Stimulated activated effector memory CD8-positive, alpha-beta T cell treated with anti-CD3 and anti-CD28 coated beads, Interleukin-12 subunit alpha, Interleukin-12 subunit beta, amount 100 ng/mL, for 72 hours (primary cell): ENCODE measurements around the gene RIN3.

Source experiments
- ATAC-seq: fragments of 150-1000 bp; cut with Tn5 transposase; 2 replicates; pipeline ENCODE4 v1.10.0; 2021
- DNase-seq, 2 donors: peaks; one replicate each; pipeline ENCODE4 v3.0.0; 2021 to 2022; ENCODE audit warnings: low spot score in 2 of 2
- H3K27ac Mint-ChIP-seq: one replicate; pipeline ENCODE4 v1.8.0; 2022; ENCODE audit warnings: mild to moderate bottlenecking, mixed read lengths
- H3K36me3 Mint-ChIP-seq: one replicate; pipeline ENCODE4 v1.8.0; 2022; ENCODE audit warnings: mild to moderate bottlenecking, mixed read lengths
- H3K4me1 Mint-ChIP-seq: one replicate; pipeline ENCODE4 v1.8.0; 2022; ENCODE audit warnings: mixed read lengths
- H3K4me3 Mint-ChIP-seq: one replicate; pipeline ENCODE4 v1.8.0; 2022; ENCODE audit warnings: mild to moderate bottlenecking, mixed read lengths
- H3K9me3 Mint-ChIP-seq: one replicate; pipeline ENCODE4 v1.8.0; 2022; ENCODE audit warnings: mixed read lengths

The RIN3 gene

DNA sequence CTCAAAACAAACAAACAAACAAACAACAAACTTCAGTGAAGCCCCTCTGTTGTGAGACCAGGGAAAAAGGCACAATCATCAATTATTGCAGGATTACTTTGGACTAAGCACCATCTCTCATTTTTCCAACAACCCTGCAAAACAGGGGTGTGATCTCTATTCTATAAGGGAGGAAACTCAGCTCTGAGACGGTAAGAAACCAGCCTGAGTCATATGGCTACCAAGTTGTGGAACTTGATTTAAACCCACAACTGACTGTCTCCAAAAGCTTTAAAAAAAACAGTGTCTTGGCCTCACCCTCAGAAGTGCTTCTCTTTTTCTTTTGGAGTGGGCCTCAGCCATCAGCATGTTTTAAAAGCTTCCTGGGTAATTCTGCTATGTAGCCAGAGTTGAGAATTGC, 49.8 kb downstream of the RIN3 start:
- peak overlapping the region; percentile 17 for H3K4me3 Mint-ChIP-seq
- H3K27ac Mint-ChIP-seq: peak overlapping the region; percentile 32
- H3K36me3 Mint-ChIP-seq: peaks cover 87% of the 10 kb centered on the region
- ATAC-seq (peak; percentile 94), DNase-seq (no peak)
- H3K9me3 Mint-ChIP-seq: no peaks in the 10 kb centered on the region
- peaks cover 67% of the 10 kb centered on the region for H3K4me1 Mint-ChIP-seq

DNA sequence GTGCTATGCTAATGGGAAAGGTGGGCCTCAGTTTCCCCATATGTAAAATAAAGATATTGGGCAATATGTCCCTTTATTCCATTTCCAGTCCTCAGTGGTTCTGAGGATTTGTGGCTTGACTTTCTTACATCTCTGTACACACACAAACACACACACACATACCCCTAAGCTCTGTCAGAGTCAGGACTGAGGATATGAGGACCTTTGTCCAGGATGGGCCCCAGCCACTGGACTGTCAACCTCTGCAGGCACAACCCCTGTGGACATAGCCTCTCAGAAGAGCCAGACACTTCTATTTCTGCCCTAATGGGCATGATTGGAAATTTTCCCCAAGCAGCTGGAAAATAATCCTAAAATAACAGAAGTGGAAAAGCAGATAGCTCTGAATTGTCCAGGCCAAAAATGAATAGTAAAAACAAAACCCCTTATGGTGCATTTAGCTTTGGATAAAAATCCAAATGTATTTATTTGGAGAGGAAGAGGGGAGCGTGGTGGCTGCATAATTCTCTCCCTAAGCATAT, 50.2 kb downstream of the RIN3 start:
- peaks cover 82% of the 10 kb centered on the region for H3K36me3 Mint-ChIP-seq
- no peak for ATAC-seq
- peaks cover 67% of the 10 kb centered on the region for H3K4me1 Mint-ChIP-seq

DNA sequence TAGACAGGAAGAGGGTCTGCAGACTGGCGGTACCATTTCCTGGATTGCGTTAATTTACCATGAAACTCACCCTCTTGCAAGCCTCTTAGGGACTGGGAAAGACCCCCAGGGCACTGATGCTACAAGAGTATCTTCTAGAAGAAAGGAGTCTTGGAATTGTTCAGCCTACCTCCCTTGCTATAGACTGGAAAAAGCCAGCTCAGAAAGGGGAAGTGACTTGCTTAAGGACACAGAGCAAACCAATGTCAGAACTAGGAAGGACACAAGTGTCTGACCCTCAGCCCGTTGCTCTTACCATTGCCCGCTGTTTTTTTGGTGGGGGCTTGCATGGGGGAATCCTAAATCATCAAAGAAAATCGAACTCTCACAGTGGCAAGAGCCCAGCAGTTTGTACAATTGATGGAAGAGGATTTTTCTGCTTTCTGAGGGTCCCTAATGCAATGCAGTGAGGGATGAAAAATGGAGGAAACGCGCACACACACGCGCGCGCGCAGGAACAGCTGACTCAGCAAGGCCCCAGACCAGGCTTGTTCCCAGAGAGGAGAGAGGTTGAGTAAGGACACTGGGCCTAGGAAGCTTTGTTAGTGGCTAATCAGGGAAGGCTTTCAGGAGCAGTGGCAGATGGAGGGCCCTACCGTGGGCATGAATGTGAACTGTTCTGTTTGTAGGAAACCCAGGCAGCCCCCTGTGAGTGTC, 50.9 kb downstream of the RIN3 start:
- DNase-seq (no peak), ATAC-seq (no peak)
- Mint-ChIP-seq H3K4me3 (no peak overlapping the region), H3K27ac (peak overlapping the region; percentile 81), H3K9me3 (no peaks in the 10 kb centered on the region), H3K4me1 (peaks cover 68% of the 10 kb centered on the region), H3K36me3 (peaks cover 75% of the 10 kb centered on the region)

More for the DNA sequence above, 50.2 kb downstream of the RIN3 start:
- Mint-ChIP-seq H3K27ac (peak overlapping the region; percentile 32), H3K4me3 (peak overlapping the region; percentile 17), H3K9me3 (no peaks in the 10 kb centered on the region)
- DNase-seq: no peak

DNA sequence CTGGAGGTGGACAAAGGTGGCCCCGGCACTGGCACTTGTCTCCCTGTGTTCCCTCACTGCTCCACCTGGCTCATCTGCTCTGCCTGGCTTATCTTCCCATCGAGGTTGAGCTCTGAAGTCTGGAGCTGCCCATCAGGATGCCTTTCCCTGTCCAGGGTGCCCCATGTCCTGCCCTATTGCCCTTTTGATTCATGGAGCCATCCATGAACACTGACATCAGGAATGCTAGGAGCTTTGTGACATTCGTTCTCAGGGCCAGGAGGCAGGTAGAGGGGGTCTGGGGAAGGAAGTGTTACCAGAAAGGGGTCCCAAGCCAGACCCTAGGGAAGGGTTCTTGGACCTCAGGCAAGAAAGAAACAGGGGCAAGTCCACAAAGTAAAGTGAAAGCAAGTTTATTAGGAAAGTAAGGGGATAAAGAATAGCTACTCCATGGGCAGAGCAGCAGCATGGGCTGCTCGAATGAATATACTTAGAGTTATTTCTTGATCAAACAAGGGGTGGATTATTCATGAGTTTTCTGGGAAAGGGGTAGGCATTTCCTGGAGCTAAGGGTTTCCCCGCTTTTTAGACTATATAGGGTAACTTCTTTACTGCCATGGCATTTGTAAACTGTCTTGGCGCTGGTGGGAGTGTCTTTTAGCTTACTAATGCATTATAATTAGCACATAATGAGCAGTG, 51.6 kb downstream of the RIN3 start:
- Mint-ChIP-seq H3K4me1 (peaks cover 68% of the 10 kb centered on the region), H3K36me3 (peaks cover 71% of the 10 kb centered on the region), H3K9me3 (no peaks in the 10 kb centered on the region), H3K4me3 (no peak overlapping the region), H3K27ac (no peak overlapping the region)
- ATAC-seq (no peak), DNase-seq (no peak)

DNA sequence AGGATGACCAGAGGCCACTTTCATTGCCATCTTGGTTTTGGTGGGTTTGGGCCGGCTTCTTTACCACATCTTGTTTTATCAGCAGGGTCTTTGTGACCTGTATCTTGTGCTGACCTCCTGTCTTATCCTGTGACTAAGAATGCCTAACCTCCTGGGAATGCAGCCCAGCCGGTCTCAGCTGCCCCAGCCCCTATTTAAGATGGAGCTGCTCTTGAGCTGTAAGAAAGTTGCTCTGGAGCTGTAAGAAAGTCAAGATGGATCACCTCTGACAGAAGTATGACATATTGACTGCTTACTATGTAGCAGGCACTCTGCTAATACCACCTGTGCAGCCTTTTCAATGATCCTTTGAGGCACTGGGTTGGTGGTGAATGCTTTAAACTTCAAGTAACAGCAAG, 52.1 kb downstream of the RIN3 start:
- no peak overlapping the region for H3K27ac Mint-ChIP-seq
- no peaks in the 10 kb centered on the region for H3K9me3 Mint-ChIP-seq
- H3K36me3 Mint-ChIP-seq: peaks cover 71% of the 10 kb centered on the region
- peaks cover 68% of the 10 kb centered on the region for H3K4me1 Mint-ChIP-seq
- H3K4me3 Mint-ChIP-seq: no peak overlapping the region
- DNase-seq: no peak
- ATAC-seq: no peak

DNA sequence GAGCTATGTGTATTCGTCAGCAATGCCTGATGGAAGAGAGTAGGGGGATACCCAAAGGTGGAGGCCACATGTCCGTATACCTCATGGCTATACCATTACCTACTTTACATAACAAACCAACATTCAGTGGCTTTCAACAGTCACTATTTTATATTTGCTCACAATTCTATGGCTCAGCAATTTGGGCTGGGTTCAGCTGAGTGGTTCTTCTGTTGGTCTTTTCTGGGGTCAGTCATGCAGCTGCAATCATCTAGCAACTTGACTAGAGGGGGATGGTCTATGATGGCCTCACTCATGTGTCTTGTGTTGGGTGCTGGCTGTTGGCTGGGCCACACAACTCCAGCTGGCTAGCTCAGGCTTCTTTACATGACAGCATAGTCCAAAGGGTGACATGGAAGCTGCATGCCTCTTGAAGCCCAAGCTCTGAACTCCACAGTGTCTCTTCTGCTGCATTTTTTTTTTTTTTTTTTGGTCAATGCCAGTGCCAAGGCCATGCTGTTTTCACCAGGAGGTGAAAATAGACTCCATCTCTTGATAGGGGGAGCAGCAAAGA, 53.7 kb downstream of the RIN3 start:
- peaks cover 73% of the 10 kb centered on the region for H3K4me1 Mint-ChIP-seq
- no peak for ATAC-seq
- H3K9me3 Mint-ChIP-seq: no peaks in the 10 kb centered on the region
- H3K27ac Mint-ChIP-seq: peak overlapping the region; percentile 91
- no peak overlapping the region for H3K4me3 Mint-ChIP-seq
- DNase-seq: no peak
- peaks cover 67% of the 10 kb centered on the region for H3K36me3 Mint-ChIP-seq

DNA sequence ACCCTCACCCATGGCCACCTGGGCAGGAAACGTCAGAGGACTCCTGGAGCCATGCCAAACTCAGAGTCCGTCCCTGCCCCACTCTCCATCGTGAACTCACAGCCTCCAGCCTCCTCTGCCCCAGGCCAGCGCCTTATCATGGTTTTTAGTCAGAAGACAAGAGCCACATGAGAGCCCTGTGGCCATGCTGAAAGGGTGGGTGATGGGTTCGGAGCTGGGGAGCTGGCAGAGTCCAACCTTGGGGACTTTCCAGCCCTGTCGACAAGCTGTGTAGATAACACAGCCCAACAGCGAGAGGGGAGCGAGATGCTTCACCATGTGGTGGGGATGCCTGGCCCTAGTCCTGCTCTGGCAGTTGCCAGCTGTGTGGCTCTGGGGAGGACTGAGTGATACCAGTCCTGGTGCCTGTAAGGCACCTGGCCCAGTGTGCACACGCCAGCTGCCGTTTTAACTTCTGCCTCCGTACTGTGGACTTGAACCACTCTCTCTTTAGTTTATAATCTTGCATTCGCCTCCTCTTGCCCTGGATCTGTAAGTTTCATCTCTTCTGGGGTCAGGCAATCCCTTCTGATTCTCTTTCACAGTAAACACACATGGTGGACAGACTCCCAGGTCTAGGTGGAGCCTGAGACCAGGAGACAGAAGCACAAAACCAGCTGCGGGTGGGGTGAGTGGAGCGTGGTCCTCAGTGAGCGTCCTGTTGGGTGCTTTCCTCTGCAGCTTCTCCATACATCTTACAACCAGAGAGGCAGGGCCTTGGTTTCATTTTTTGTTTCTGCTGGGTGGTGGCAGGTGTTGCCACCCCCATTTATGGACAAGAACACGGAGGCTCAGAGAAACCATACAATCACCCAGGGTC, 55.3 kb downstream of the RIN3 start:
- Mint-ChIP-seq H3K9me3 (no peaks in the 10 kb centered on the region), H3K4me1 (peaks cover 69% of the 10 kb centered on the region), H3K4me3 (peak overlapping the region; percentile 63), H3K36me3 (peaks cover 62% of the 10 kb centered on the region), H3K27ac (peak overlapping the region; percentile 91)
- DNase-seq: peak in 1 of 2 donors; percentile 80
- peak; percentile 95 for ATAC-seq

DNA sequence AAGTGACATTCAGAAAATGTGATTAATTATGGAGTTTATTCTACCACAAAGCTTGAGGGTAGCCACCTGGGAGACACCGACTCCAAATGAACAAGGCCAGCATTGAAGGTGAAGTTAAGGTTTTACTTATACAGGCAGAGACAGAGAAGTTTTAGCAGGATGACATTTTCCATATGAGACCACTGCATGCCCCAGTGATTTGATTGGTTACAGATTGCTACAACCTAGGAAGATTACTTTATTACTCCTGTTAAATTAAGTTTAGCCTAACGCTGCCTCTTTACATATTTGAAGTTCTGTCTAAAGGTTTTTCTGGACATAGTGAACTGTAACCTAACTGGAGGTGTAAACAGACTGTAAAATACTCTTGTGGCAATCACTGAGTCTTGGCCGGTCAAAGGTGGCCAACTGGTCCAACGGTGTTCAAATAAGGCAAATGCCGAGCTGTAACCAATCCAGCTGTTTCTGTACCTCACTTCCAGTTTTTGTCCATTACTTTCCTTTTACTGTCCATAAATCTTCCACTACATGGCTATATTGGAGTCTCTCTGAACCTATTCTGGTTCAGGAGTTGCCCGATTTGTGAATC, 57.2 kb downstream of the RIN3 start:
- DNase-seq (no peak), ATAC-seq (no peak)
- H3K27ac Mint-ChIP-seq: peak overlapping the region; percentile 91
- peaks cover 61% of the 10 kb centered on the region for H3K4me1 Mint-ChIP-seq
- no peak overlapping the region for H3K4me3 Mint-ChIP-seq
- peaks cover 46% of the 10 kb centered on the region for H3K36me3 Mint-ChIP-seq
- no peaks in the 10 kb centered on the region for H3K9me3 Mint-ChIP-seq

DNA sequence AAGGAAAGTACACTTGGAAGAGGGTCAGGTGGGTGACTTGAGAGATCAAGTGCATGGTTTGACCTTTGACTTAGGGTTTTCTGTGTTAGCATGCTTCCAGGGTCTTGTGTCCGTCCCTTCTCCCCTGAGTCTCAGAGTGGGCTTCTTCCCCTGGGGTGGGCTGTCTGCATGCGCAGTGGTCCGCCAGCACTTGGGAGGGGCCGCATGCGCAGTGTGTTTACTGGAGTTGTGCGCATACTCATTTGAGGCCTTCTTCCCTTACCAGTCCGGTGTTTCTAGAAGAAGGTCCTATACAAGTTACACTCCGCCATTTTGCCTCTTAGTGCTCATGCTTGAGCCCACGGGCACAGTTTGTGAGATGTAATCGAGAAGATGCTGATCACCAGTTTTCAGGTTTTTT, 58.5 kb downstream of the RIN3 start:
- Mint-ChIP-seq H3K36me3 (peaks cover 34% of the 10 kb centered on the region), H3K9me3 (no peaks in the 10 kb centered on the region), H3K4me1 (peaks cover 74% of the 10 kb centered on the region), H3K4me3 (no peak overlapping the region), H3K27ac (peak overlapping the region; percentile 91)
- DNase-seq: no peak
- ATAC-seq: no peak

DNA sequence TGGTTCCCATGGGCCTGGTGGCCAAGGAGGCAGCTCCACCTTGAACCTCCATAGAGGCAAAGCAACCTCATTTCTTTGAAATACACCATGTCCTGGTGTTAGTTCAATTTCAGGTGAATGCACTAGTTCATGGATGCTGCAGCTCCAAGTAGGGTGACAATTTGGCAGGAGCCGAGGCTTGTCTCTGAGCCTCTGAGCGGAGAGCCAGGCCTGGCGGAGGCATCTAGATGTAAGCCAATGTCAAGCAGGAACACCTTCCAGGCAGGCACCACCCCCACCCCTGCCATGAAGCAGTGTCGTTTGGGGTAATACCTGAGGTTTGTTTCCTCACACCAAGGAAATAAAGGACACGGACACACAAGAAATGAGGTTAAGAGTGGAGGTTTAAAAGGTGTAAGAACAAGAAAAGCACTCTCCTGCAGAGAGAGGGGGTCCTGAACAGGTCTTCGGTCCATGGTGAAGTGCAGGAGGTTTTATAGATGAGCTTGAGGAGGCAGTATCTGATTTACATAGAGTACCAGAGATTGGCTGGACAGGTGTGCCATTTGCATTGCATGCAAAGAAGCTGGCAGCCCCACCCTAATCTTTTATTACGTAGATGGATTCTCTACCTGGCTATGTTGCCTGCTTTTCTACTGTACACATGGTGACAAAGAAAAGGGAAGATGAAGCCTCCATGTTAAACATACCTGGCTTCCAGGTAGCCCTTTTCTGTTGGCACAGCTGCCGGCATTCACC, 60.3 kb downstream of the RIN3 start:
- DNase-seq (no peak), ATAC-seq (no peak)
- Mint-ChIP-seq H3K27ac (no peak overlapping the region), H3K9me3 (no peaks in the 10 kb centered on the region), H3K4me3 (no peak overlapping the region), H3K36me3 (peaks cover 44% of the 10 kb centered on the region), H3K4me1 (peaks cover 81% of the 10 kb centered on the region)

DNA sequence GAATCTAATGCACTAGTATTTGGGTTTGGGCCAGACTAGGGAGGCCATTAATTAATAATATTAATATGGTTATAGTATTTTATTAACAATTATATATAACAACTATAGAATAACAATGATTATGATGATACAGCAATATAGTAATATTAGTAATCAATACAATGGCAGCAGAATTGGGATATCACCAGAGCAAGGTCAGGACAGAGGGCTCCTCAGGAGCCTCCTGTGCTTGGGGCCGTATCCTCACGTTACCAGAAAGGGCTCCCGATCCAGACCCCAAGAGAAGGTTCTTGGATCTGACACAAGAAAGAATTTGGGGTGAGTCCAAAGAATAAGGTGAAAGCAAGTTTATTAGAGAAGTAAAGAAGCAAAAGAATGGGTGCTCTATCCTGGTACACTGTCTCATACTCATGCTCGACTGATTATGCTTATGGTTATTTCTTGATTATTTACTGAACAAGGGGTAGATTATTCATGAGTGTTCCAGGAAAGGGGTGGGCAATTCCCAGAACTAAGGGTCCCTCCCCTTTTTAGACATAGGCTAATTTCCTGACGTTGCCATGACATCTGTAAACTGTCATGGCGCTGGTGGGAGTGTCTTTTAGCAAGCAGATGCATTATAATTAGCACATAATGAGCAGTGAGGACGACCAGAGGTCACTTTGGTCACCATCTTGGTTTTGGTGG, 61.6 kb downstream of the RIN3 start:
- Mint-ChIP-seq H3K36me3 (peaks cover 55% of the 10 kb centered on the region), H3K9me3 (no peaks in the 10 kb centered on the region), H3K27ac (peak overlapping the region; percentile 3), H3K4me1 (peaks cover 80% of the 10 kb centered on the region), H3K4me3 (no peak overlapping the region)
- ATAC-seq (no peak), DNase-seq (no peak)

DNA sequence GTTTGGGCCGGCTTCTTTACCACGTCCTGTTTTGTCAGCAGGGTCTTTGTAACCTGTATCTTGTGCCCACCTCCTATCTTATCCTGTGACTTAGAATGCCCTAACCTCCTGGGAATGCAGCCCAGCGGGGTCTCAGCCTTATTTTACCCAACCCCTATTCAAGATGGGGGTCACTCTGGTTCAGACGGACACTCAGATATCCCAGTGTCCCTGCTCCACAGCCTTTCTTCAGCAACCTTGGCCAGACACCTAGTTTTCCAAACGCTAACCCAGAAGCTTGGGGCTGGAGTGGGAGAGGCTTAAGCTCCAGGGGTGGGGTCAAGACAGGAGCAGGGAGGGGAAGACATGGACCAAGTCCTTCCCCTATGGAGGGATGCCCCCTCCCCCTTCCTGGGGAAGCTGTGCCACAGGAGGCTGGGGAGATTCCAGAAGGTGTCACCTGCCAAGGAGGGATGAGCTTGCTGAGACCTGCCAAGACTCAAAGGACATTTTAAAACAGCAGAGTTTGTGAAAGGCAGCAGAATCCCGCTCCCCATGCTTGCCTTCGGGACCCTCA, 62.2 kb downstream of the RIN3 start:
- H3K36me3 Mint-ChIP-seq: peaks cover 55% of the 10 kb centered on the region
- peaks cover 80% of the 10 kb centered on the region for H3K4me1 Mint-ChIP-seq
- no peaks in the 10 kb centered on the region for H3K9me3 Mint-ChIP-seq
- ATAC-seq (no peak), DNase-seq (no peak)
- peak overlapping the region; percentile 68 for H3K4me3 Mint-ChIP-seq
- H3K27ac Mint-ChIP-seq: peak overlapping the region; percentile 83

DNA sequence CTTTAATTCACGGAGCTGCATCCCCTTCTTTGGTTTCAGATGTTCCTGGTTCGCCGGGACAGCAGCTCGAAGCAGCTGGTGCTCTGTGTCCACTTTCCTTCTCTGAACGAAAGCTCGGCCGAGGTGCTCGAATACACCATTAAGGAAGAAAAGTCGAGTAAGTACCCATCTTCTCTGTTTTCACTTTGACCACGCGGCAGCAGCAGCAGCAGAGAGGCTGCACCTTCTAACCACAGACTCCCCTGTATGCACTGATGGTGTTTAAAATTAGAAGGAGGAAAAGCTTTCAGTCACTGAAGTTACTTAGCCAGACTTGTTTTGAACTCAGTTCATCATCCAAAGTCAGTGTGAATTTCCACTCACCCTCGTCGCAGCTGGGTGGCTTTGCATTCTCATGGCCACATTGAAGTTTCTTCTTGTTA, 63.8 kb downstream of the RIN3 start:
- Mint-ChIP-seq H3K9me3 (no peaks in the 10 kb centered on the region), H3K36me3 (peaks cover 52% of the 10 kb centered on the region), H3K27ac (peak overlapping the region; percentile 83), H3K4me1 (peaks cover 84% of the 10 kb centered on the region), H3K4me3 (peak overlapping the region; percentile 68)
- DNase-seq: peak in 1 of 2 donors; percentile 67
- peak; percentile 90 for ATAC-seq
